ENCODE measurements around the gene DPP3.
"Not testable (repeated sequence)": the region's sequence is repeated elsewhere in the genome, so short reads cannot be mapped to it uniquely, and the experiment has no call there.

DPP3 gene

GRCh38 chr11:66480117-66480938 lies at the start of gene DPP3:
DPP3 (plus strand) TSS chr11:66480434; CDS start chr11:66482201, 1,767 bp downstream.
- DNase-seq: peak; percentile 95

GRCh38 chr11:66431287-66431686 lies 48.9 kb upstream of the DPP3 start:
- DNase-seq: not testable (repeated sequence)

GRCh38 chr11:66431871-66432329 lies 48.3 kb upstream of the DPP3 start:
- not testable (repeated sequence) for DNase-seq

GRCh38 chr11:66432597-66432996 lies 47.6 kb upstream of the DPP3 start:
- no peak for DNase-seq

GRCh38 chr11:66437979-66438503 lies 42.2 kb upstream of the DPP3 start:
- DNase-seq: no peak

- peak; percentile 88 to 91 for DNase-seq
These were observed 41.4 kb upstream of the DPP3 start, which contains the start of gene MRPL11 for GRCh38 chr11:66438504-66439466. MRPL11 (minus strand) TSS chr11:66438848; CDS start chr11:66438754, 94 bp downstream.

GRCh38 chr11:66440101-66440939 lies 39.9 kb upstream of the DPP3 start:
- DNase-seq: not testable (repeated sequence)

GRCh38 chr11:66440940-66441282 lies 39.3 kb upstream of the DPP3 start:
- not testable (repeated sequence) for DNase-seq

GRCh38 chr11:66443602-66444001 lies 36.6 kb upstream of the DPP3 start:
- DNase-seq: peak in 1 of 2 donors; percentile 19

- no peak for DNase-seq
These were observed 33.2 kb upstream of the DPP3 start for GRCh38 chr11:66447012-66447411.

GRCh38 chr11:66448523-66448922 lies 31.7 kb upstream of the DPP3 start:
- no peak for DNase-seq

GRCh38 chr11:66450560-66450959 lies 29.7 kb upstream of the DPP3 start:
- no peak for DNase-seq

- DNase-seq: no peak
These were observed 28.6 kb upstream of the DPP3 start for GRCh38 chr11:66451663-66452062.

GRCh38 chr11:66454247-66454646 lies 26.0 kb upstream of the DPP3 start:
- no peak for DNase-seq

GRCh38 chr11:66454828-66455227 lies 25.4 kb upstream of the DPP3 start:
- DNase-seq: no peak

- no peak for DNase-seq
These were observed 22.4 kb upstream of the DPP3 start for GRCh38 chr11:66457826-66458225.

GRCh38 chr11:66459138-66459778 lies 21.0 kb upstream of the DPP3 start:
- DNase-seq: no peak

- no peak for DNase-seq
These were observed 18.2 kb upstream of the DPP3 start for GRCh38 chr11:66462010-66462409.

GRCh38 chr11:66462911-66463310 lies 17.3 kb upstream of the DPP3 start:
- no peak for DNase-seq

- DNase-seq: not testable (repeated sequence)
These were observed 16.1 kb upstream of the DPP3 start for GRCh38 chr11:66464116-66464515.

- DNase-seq: no peak
These were observed 15.3 kb upstream of the DPP3 start for GRCh38 chr11:66464916-66465315.

Data from CD4-positive, alpha-beta T cell treated with Interleukin-1 beta for 1 hour (primary cell).